Measurements from ENCODE around the gene KNOP1.

DNA sequence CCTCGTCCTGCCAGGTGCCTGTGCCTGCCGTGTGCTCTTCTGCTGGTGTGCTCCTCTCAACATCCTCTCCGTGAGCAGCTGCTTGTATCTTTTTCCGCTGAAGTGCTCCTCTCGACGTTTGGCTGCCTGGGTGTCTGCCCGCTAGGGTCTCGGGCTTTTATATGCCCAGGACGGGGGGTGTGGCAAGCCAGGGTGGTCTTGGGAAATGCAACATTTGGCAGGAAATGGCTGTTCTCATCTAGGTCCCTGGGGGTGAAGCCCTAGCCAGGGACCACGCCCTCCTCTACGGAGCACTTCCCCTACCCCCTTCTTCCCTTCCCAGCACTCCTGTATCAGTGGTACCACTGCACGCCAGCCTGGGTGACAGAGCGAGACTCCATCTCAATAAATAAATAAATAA lies 49.5 kb upstream of the KNOP1 start:
- TF ChIP-seq SP1 (IDR thresholded peaks at IDR 0.05) (no peak), FOXM1 (IDR thresholded peaks at IDR 0.05; ENCODE audit: borderline replicate concordance) (no peak), CTBP1 (IDR thresholded peaks at IDR 0.05; ENCODE audit: borderline replicate concordance) (no peak), ARNT (IDR thresholded peaks at IDR 0.05) (no peak)
- TF ChIP-seq, protein P1, sequence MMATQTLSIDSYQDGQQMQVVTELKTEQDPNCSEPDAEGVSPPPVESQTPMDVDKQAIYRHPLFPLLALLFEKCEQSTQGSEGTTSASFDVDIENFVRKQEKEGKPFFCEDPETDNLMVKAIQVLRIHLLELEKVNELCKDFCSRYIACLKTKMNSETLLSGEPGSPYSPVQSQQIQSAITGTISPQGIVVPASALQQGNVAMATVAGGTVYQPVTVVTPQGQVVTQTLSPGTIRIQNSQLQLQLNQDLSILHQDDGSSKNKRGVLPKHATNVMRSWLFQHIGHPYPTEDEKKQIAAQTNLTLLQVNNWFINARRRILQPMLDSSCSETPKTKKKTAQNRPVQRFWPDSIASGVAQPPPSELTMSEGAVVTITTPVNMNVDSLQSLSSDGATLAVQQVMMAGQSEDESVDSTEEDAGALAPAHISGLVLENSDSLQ (IDR thresholded peaks at IDR 0.05) = no peak
